Spleen (tissue), 7 donors: ENCODE results near the gene TBX4.

Source experiments
- CTCF ChIP-seq, 11 experiments: fragments of 200-600 bp in 7 of 11; fragments of 450-650 bp in 4 of 11; sonication (generic) in 4 of 11; IDR thresholded peaks in 8 of 11; conservative IDR thresholded peaks in 3 of 11; 1 replicate in 7 of 11; 2 replicates in 4 of 11; pipeline versions ENCODE4 v1.4.0 to v1.8.0; 2016 to 2021; ENCODE audit warnings: antibody characterized with exemption in 11 of 11, inconsistent platforms in 4 of 11, mild to moderate bottlenecking in 1 of 11
- POLR2A ChIP-seq, 3 donors: fragments of 450-650 bp; IDR thresholded peaks; one replicate each; pipeline ENCODE4 v1.5.1; 2017; ENCODE audit warnings: antibody characterized with exemption in 3 of 3, mild to moderate bottlenecking in 1 of 3
- POLR2AphosphoS5 ChIP-seq, 3 donors: sonication (generic); formaldehyde crosslinking; IDR thresholded peaks; one replicate each; pipeline ENCODE4 v1.5.1; 2017; ENCODE audit warnings: antibody characterized with exemption in 3 of 3
- donor health status: DM: no; HTN: no; CAD: no; lungs with moderate emphysema.
- donor health status: DM: no; HTN: no; CAD: no.
- donor health status: DM: no; HTN: no; CAD: no.

GRCh38 chr17:61421460-61421859 is 30.8 kb upstream of the TBX4 start:
- TF ChIP-seq CTCF (IDR thresholded peaks at IDR 0.05 in 8 of 11, conservative IDR thresholded peaks at IDR 0.05 in 3 of 11) (no peak), POLR2A (IDR thresholded peaks at IDR 0.05) (no peak), POLR2AphosphoS5 (IDR thresholded peaks at IDR 0.05) (no peak)
